GM12878 (cell line): ENCODE measurements around the gene LRRN1. TPM values are rescaled to one million over a fixed set of nuclear protein-coding genes. Genes with fewer than 3 reads are reported as not detected.

ENCODE experiments used
- ATAC-seq: fragments of 200-7000 bp; cut with Tn5 transposase; 3 replicates; pipeline ENCODE4 v1.9.1; 2020; ENCODE audit warnings: mild to moderate bottlenecking, moderate library complexity
- BruUV-seq: library from RNA; stranded (reverse); fragments of 400-500 nt; replicated peaks from 2 replicates; lab custom pipeline; 2021; lab: Mats Ljungman, UMichigan
- CTCF ChIA-PET: fragments of 300-600 bp; sonication (Branson Sonifier 250); formaldehyde crosslinking; extraction: SDS; loops from one replicate; lab custom pipeline; 2021; ENCODE audit warnings: inconsistent platforms; lab: Yijun Ruan, JAX
- POLR2A ChIA-PET: fragments of 350-600 bp; formaldehyde crosslinking; extraction: SDS; loops from one replicate; lab custom pipeline; 2021; ENCODE audit warnings: inconsistent platforms; lab: Charles Lee
- RAD21 ChIA-PET: fragments of 300-600 bp; sonication (Branson Sonifier 250); formaldehyde crosslinking; loops from one replicate; lab custom pipeline; 2023; ENCODE audit warnings: antibody characterized with exemption; ENCODE audit not compliant: unreplicated experiment; lab: Charles Lee
- SMC1A ChIA-PET: fragments of 300-600 bp; sonication (Branson Sonifier 250); formaldehyde crosslinking; loops from one replicate; lab custom pipeline; 2023; ENCODE audit not compliant: unreplicated experiment, uncharacterized antibody; lab: Charles Lee
- DNase-seq: peaks from one replicate; pipeline ENCODE4 v3.0.0-alpha.2; 2011; ENCODE audit warnings: low read depth, low spot score
- FAIRE-seq: peaks from 3 replicates; lab custom pipeline; 2011; peaks lifted over from hg19 to GRCh38; lab: Jason Lieb, UNC
- H2AFZ ChIP-seq: 2 replicates; pipeline ENCODE4 v1.6.0; 2011; ENCODE audit warnings: low read depth, low read length, control low read depth; ENCODE audit not compliant: control insufficient read depth
- H3K27ac ChIP-seq: 2 replicates; pipeline ENCODE4 v1.5.1; 2011; ENCODE audit warnings: control low read depth; ENCODE audit not compliant: control insufficient read depth, insufficient read depth
- H3K27me3 ChIP-seq, 2 experiments: replicated peaks in 1 of 2; 2 replicates each; pipeline versions ENCODE4 v1.6.0 to v1.6.1; 2011; ENCODE audit warnings: low read length in 1 of 2; ENCODE audit not compliant: control insufficient read depth in 2 of 2, insufficient read depth in 2 of 2
- H3K36me3 ChIP-seq, 2 experiments: 2 replicates each; pipeline ENCODE4 v1.5.1; 2011; ENCODE audit warnings: low read length in 1 of 2; ENCODE audit not compliant: control insufficient read depth in 2 of 2, insufficient read depth in 2 of 2
- H3K4me1 ChIP-seq: 2 replicates; pipeline ENCODE4 v1.6.1; 2011; ENCODE audit warnings: mild to moderate bottlenecking, low read length, moderate library complexity, mixed read lengths; ENCODE audit not compliant: control insufficient read depth, insufficient read depth
- H3K4me2 ChIP-seq: 2 replicates; pipeline ENCODE4 v1.6.0; 2011; ENCODE audit warnings: control low read depth; ENCODE audit not compliant: control insufficient read depth, insufficient read depth
- H3K4me3 ChIP-seq: fragments of 200-600 bp; sonication (generic); 2 replicates; pipeline ENCODE4 v1.5.1; 2016
- H3K79me2 ChIP-seq: 2 replicates; pipeline ENCODE4 v1.6.0; 2011; ENCODE audit warnings: low read length; ENCODE audit not compliant: control insufficient read depth, insufficient read depth
- H3K9ac ChIP-seq: 2 replicates; pipeline ENCODE4 v1.8.0; 2011; ENCODE audit warnings: low read length, control low read depth, mixed read lengths; ENCODE audit not compliant: control insufficient read depth, insufficient read depth
- H3K9me3 ChIP-seq: replicated peaks from 3 replicates; pipeline ENCODE4 v1.5.1; 2011; ENCODE audit warnings: mild to moderate bottlenecking, low read length; ENCODE audit not compliant: control insufficient read depth, insufficient read depth
- H4K20me1 ChIP-seq: 2 replicates; pipeline ENCODE4 v1.6.0; 2011; ENCODE audit not compliant: control insufficient read depth, insufficient read depth
- ATF3 ChIP-seq: IDR thresholded peaks from 2 replicates; pipeline ENCODE4 v1.6.1; 2011; ENCODE audit warnings: low read depth, mild to moderate bottlenecking, low read length, moderate library complexity, borderline replicate concordance; ENCODE audit errors: extremely low read depth
- BHLHE40 ChIP-seq, 2 experiments: fragments of 450-650 bp in 1 of 2; IDR thresholded peaks; 2 replicates each; pipeline ENCODE4 v1.6.1; 2011 to 2017; ENCODE audit warnings: low read depth in 2 of 2, borderline replicate concordance in 1 of 2, improper control_type of control experiment in 1 of 2, low read length in 1 of 2, mild to moderate bottlenecking in 1 of 2
- HCFC1 ChIP-seq: fragments of 150-350 bp; IDR thresholded peaks from 2 replicates; pipeline ENCODE4 v1.6.1; 2014; ENCODE audit warnings: low read length
- KLF5 ChIP-seq: fragments of 450-650 bp; IDR thresholded peaks from 2 replicates; pipeline ENCODE4 v1.6.1; 2014; ENCODE audit warnings: mild to moderate bottlenecking; ENCODE audit not compliant: partially characterized antibody
- NRF1 ChIP-seq: conservative IDR thresholded peaks from 2 replicates; pipeline ENCODE4 v1.6.1; 2011; ENCODE audit warnings: mild to moderate bottlenecking, low read depth, low read length, improper control_type of control experiment
- PAX5 ChIP-seq: IDR thresholded peaks from 2 replicates; pipeline ENCODE4 v1.6.1; 2011; ENCODE audit warnings: low read depth, low read length, borderline replicate concordance
- SUPT20H ChIP-seq: IDR thresholded peaks from 2 replicates; pipeline ENCODE4 v1.6.1; 2011; ENCODE audit warnings: low read depth, mild to moderate bottlenecking, low read length, moderate library complexity, borderline replicate concordance; ENCODE audit not compliant: control insufficient read depth
- WRNIP1 ChIP-seq: IDR thresholded peaks from 2 replicates; pipeline ENCODE4 v1.6.1; 2011; ENCODE audit warnings: low read depth, low read length, improper control_type of control experiment, borderline replicate concordance
- ZNF622 ChIP-seq: fragments of 450-650 bp; IDR thresholded peaks from 2 replicates; pipeline ENCODE4 v1.6.1; 2017; ENCODE audit warnings: mild to moderate bottlenecking, inconsistent platforms
- WGBS: methylation state at CpG from one replicate; pipeline ENCODE4 v1.1.6; 2016; ENCODE audit warnings: low lambda C conversion rate; ENCODE audit not compliant: insufficient replicate concordance, insufficient coverage; ENCODE audit errors: missing lambda C conversion rate; 5-methylcytosine and 5-hydroxymethylcytosine counted together
- in situ Hi-C: fragments of 300-500 bp; cut with MboI; formaldehyde crosslinking; loops from 9 replicates; pipeline ENCODE4 v1.14.3; 2018; ENCODE audit warnings: mixed read lengths
- intact Hi-C: fragments of 100-400 bp; cut with micrococcal nuclease; formaldehyde crosslinking; loops from one replicate; pipeline ENCODE4 v1.14.2; 2022; ENCODE audit not compliant: unreplicated experiment
- polyA plus RNA-seq, 11 experiments: library from polyadenylated mRNA; depleted of rRNA in 4 of 11; unstranded in 6 of 11; stranded (reverse) in 5 of 11; fragments of >200 nt; fragmentation: Nextera tagmentation in 4 of 11; fragmentation: Illumina TruSeq in 1 of 11; extraction: Ambion mirVana in 4 of 11; extraction: Trizol in 1 of 11; gene quantifications; 1 replicate in 1 of 11; 2 replicates in 10 of 11; pipeline versions ENCODE4 v1.2.1 to v1.2.3, GENCODE V29; 2011 to 2016; ENCODE audit warnings: inconsistent platforms in 2 of 11, missing spikeins in 2 of 11, low read depth in 1 of 11
- total RNA-seq, 4 experiments: library from RNA; depleted of rRNA in 3 of 4; stranded (reverse); fragments of >200 nt in 3 of 4; fragmentation: Illumina TruSeq in 1 of 4; extraction: Trizol in 1 of 4; gene quantifications; 2 replicates each; pipeline versions ENCODE4 v1.2.1 to v1.2.3, GENCODE V29; 2013 to 2021
- TF ChIP-seq, protein P1 (sequence below): fragments of 450-650 bp; IDR thresholded peaks from 2 replicates; pipeline ENCODE4 v1.6.1; 2014; ENCODE audit warnings: mild to moderate bottlenecking
- TF ChIP-seq, protein P2 (sequence below): fragments of 450-650 bp; IDR thresholded peaks from 2 replicates; pipeline ENCODE4 v1.6.1; 2018; ENCODE audit warnings: mild to moderate bottlenecking, low read depth, moderate library complexity; ENCODE audit not compliant: partially characterized antibody

The LRRN1 gene
- total and polyA plus RNA-seq, 10 of the 15 experiments (the other 5 are each of a cell fraction or from before 2014, with no cell fraction given) = 0.01 to 0.04 TPM; not detected in 8

DNA sequence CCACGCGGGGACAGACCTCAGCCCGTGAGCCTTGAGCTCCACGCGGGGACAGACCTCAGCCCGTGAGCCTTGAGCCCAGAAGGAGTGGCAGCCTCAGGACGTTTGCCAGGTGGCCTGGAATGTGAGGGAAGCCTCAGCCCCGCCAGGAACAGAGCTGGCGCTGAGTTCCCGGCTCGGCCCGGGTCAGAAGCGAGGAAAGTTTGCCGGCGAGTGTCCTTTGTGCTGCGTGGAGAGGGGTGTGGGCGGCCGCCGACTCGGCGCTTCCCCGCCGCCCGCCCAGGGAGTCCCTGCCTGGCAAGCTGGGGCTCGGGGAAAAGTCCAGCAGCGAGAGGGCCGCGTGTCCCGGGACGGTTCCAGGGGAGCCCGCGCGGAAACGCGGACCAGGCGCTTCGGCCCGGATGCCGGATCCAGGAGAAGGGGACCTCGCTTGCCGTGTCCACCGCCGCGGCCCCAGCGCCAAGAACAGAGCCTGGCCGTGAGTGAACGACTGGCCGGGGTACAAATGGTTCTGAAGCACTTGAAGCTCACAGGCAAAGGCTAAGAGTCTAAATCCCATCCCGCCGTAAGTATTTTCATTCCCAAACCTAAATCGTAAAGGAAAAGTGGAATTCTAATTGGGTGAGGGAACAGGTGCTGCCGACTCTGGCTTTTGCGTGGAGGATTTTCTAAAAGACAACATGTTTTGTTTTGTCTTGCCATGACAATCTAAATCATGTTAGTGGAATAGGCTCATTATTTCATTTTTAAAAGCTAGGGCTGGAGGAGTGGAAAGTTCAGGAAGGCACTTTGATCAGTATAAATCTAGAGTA, 1.7 kb downstream of the LRRN1 start:
- in situ Hi-C loops (no loop called here), intact Hi-C loops (no loop called here)
- DNase-seq = no peak
- Histone ChIP-seq H3K27ac (no peak overlapping the region), H3K79me2 (no peaks in the 10 kb centered on the region), H3K9me3 (no peaks in the 10 kb centered on the region), H2AFZ (no peak overlapping the region), H3K9ac (no peak overlapping the region), H4K20me1 (no peaks in the 10 kb centered on the region), H3K4me2 (no peak overlapping the region), H3K4me3 (no peak overlapping the region), H3K36me3 (no peaks in the 10 kb centered on the region), H3K4me1 (no peaks in the 10 kb centered on the region), H3K27me3 (peaks cover 4 to 10% of the 10 kb centered on the region in 2 experiments)
- ChIA-PET POLR2A (no interaction called here), SMC1A (no interaction called here), CTCF (no interaction called here), RAD21 (no interaction called here)
- TF ChIP-seq ZNF622 = no peak
- TF ChIP-seq PAX5 = no peak
- no peak for TF ChIP-seq HCFC1
- TF ChIP-seq ATF3 = no peak
- TF ChIP-seq, protein P1, sequence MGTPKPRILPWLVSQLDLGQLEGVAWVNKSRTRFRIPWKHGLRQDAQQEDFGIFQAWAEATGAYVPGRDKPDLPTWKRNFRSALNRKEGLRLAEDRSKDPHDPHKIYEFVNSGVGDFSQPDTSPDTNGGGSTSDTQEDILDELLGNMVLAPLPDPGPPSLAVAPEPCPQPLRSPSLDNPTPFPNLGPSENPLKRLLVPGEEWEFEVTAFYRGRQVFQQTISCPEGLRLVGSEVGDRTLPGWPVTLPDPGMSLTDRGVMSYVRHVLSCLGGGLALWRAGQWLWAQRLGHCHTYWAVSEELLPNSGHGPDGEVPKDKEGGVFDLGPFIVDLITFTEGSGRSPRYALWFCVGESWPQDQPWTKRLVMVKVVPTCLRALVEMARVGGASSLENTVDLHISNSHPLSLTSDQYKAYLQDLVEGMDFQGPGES = no peak
- TF ChIP-seq, protein P2, sequence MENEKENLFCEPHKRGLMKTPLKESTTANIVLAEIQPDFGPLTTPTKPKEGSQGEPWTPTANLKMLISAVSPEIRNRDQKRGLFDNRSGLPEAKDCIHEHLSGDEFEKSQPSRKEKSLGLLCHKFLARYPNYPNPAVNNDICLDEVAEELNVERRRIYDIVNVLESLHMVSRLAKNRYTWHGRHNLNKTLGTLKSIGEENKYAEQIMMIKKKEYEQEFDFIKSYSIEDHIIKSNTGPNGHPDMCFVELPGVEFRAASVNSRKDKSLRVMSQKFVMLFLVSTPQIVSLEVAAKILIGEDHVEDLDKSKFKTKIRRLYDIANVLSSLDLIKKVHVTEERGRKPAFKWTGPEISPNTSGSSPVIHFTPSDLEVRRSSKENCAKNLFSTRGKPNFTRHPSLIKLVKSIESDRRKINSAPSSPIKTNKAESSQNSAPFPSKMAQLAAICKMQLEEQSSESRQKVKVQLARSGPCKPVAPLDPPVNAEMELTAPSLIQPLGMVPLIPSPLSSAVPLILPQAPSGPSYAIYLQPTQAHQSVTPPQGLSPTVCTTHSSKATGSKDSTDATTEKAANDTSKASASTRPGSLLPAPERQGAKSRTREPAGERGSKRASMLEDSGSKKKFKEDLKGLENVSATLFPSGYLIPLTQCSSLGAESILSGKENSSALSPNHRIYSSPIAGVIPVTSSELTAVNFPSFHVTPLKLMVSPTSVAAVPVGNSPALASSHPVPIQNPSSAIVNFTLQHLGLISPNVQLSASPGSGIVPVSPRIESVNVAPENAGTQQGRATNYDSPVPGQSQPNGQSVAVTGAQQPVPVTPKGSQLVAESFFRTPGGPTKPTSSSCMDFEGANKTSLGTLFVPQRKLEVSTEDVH = no peak
- TF ChIP-seq BHLHE40 (IDR thresholded peaks at IDR 0.05; ENCODE audit: borderline replicate concordance in 1 of 2, low read depth in 2 of 2, low read length in 1 of 2) = no peak
- no peak for TF ChIP-seq NRF1
- TF ChIP-seq SUPT20H = no peak
- TF ChIP-seq KLF5 = no peak
- no peak for TF ChIP-seq WRNIP1
- FAIRE-seq = no peak
- BruUV-seq = no TSS peak
- 53% methylated on average over 34 of the region's 53 CpGs for WGBS
- ATAC-seq = no peak
